ENCODE measurements around the gene TBC1D7.

Gene TBC1D7

GRCh38 chr6:13259393-13259792 is 68.9 kb downstream of the TBC1D7 start:
- Histone ChIP-seq H3K27ac (ENCODE audit: low read depth, low read length) (peak overlapping the region; percentile 92), H3K79me2 (ENCODE audit: control insufficient read depth, low read length) (no peaks in the 10 kb centered on the region), H3K9me2 (replicated peaks; ENCODE audit: control insufficient read depth, low read length) (no peaks in the 10 kb centered on the region), H3K9me3 (ENCODE audit: control insufficient read depth, insufficient read depth, low read length) (peaks cover 11% of the 10 kb centered on the region), H3K4me2 (ENCODE audit: low read length) (peak overlapping the region; percentile 81), H4K20me1 (ENCODE audit: control insufficient read depth, insufficient read depth, low read depth, low read length) (no peaks in the 10 kb centered on the region), H3K36me3 (ENCODE audit: control insufficient read depth, low read length) (no peaks in the 10 kb centered on the region), H3K4me1 (ENCODE audit: control insufficient read depth, low read length) (peaks cover 84% of the 10 kb centered on the region), H3K4me3 (ENCODE audit: low read length) (peak overlapping the region; percentile 57), H3K27me3 (ENCODE audit: control insufficient read depth, low read length) (no peaks in the 10 kb centered on the region), H3F3A (ENCODE audit: control insufficient read depth, insufficient read depth) (peaks cover 15% of the 10 kb centered on the region)
- no peak for TF ChIP-seq EZH2phosphoT487 (IDR thresholded peaks at IDR 0.05; ENCODE audit: borderline replicate concordance, low read length)
- TF ChIP-seq, protein P1, sequence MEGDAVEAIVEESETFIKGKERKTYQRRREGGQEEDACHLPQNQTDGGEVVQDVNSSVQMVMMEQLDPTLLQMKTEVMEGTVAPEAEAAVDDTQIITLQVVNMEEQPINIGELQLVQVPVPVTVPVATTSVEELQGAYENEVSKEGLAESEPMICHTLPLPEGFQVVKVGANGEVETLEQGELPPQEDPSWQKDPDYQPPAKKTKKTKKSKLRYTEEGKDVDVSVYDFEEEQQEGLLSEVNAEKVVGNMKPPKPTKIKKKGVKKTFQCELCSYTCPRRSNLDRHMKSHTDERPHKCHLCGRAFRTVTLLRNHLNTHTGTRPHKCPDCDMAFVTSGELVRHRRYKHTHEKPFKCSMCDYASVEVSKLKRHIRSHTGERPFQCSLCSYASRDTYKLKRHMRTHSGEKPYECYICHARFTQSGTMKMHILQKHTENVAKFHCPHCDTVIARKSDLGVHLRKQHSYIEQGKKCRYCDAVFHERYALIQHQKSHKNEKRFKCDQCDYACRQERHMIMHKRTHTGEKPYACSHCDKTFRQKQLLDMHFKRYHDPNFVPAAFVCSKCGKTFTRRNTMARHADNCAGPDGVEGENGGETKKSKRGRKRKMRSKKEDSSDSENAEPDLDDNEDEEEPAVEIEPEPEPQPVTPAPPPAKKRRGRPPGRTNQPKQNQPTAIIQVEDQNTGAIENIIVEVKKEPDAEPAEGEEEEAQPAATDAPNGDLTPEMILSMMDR (IDR thresholded peaks at IDR 0.05; ENCODE audit: low read depth, low read length, poor library complexity, severe bottlenecking), result no peak

GRCh38 chr6:13256266-13257001 is 71.9 kb downstream of the TBC1D7 start:
- no peak for TF ChIP-seq EZH2phosphoT487 (IDR thresholded peaks at IDR 0.05; ENCODE audit: borderline replicate concordance, low read length)
- TF ChIP-seq, protein P1 (IDR thresholded peaks at IDR 0.05; ENCODE audit: low read depth, low read length, poor library complexity, severe bottlenecking), result no peak
- Histone ChIP-seq H3K79me2 (ENCODE audit: control insufficient read depth, low read length) (no peaks in the 10 kb centered on the region), H3K4me1 (ENCODE audit: control insufficient read depth, low read length) (peaks cover 61% of the 10 kb centered on the region), H3F3A (ENCODE audit: control insufficient read depth, insufficient read depth) (peaks cover 9% of the 10 kb centered on the region), H3K9me3 (ENCODE audit: control insufficient read depth, insufficient read depth, low read length) (peaks cover 11% of the 10 kb centered on the region), H4K20me1 (ENCODE audit: control insufficient read depth, insufficient read depth, low read depth, low read length) (no peaks in the 10 kb centered on the region), H3K4me3 (ENCODE audit: low read length) (no peak overlapping the region), H3K4me2 (ENCODE audit: low read length) (peak overlapping the region; percentile 16; the same call in 1 of the 2 replicates), H3K27me3 (ENCODE audit: control insufficient read depth, low read length) (no peaks in the 10 kb centered on the region), H3K36me3 (ENCODE audit: control insufficient read depth, low read length) (no peaks in the 10 kb centered on the region), H3K9me2 (replicated peaks; ENCODE audit: control insufficient read depth, low read length) (no peaks in the 10 kb centered on the region), H3K27ac (ENCODE audit: low read depth, low read length) (0 out of 2 replicates have a peak overlapping the region, but pooled peaks have one; percentile 18)

Measured in DOHH2 (cell line).